Measurements from ENCODE around the gene THSD7A.

GRCh38 chr7:11412036-11412435 lies 420.0 kb downstream of the THSD7A start:
- TF ChIP-seq CTCF (IDR thresholded peaks at IDR 0.05) (no peak), ZFX (IDR thresholded peaks at IDR 0.05; ENCODE audit: borderline replicate concordance) (no peak)

All from 22Rv1 (cell line).